CD14-positive monocyte (primary cell): ENCODE results near the gene SCFD1. TPM values are rescaled to one million over a fixed set of nuclear protein-coding genes. Genes with fewer than 3 reads are reported as not detected.
"Not testable (repeated sequence)": the region's sequence is repeated elsewhere in the genome, so short reads cannot be mapped to it uniquely, and the experiment has no call there.

ENCODE experiments used
- DNase-seq, 3 donors: peaks; one replicate each; pipeline ENCODE4 v3.0.0-alpha.2; 2011 to 2022
- H2AFZ ChIP-seq: 2 replicates; pipeline ENCODE4 v1.6.0; 2012; ENCODE audit warnings: mild to moderate bottlenecking, low read depth, low read length, inconsistent platforms; ENCODE audit not compliant: insufficient read depth, poor library complexity, severe bottlenecking
- H3K27ac ChIP-seq, 2 donors: 1 replicate in 1 of 2; 2 replicates in 1 of 2; pipeline ENCODE4 v1.5.1; 2012 to 2013; ENCODE audit warnings: low read length in 2 of 2, control low read depth in 1 of 2, inconsistent platforms in 1 of 2, low read depth in 1 of 2, mild to moderate bottlenecking in 1 of 2
- H3K27me3 ChIP-seq, 2 donors: one replicate each; pipeline versions ENCODE4 v1.6.0 to v1.6.1; 2011 to 2013; ENCODE audit warnings: low read length in 2 of 2; ENCODE audit not compliant: control insufficient read depth in 2 of 2, insufficient read depth in 2 of 2
- H3K36me3 ChIP-seq, 2 donors: replicated peaks in 1 of 2; 1 replicate in 1 of 2; 2 replicates in 1 of 2; pipeline versions ENCODE4 v1.5.1 to v1.6.1; 2012 to 2013; ENCODE audit warnings: low read length in 2 of 2, control low read depth in 1 of 2, inconsistent platforms in 1 of 2, mild to moderate bottlenecking in 1 of 2; ENCODE audit not compliant: insufficient read depth in 2 of 2, control insufficient read depth in 1 of 2
- H3K4me1 ChIP-seq, 2 donors: 1 replicate in 1 of 2; 2 replicates in 1 of 2; pipeline versions ENCODE4 v1.5.1 to v1.6.1; 2012 to 2013; ENCODE audit warnings: low read length in 2 of 2, control low read depth in 1 of 2, inconsistent platforms in 1 of 2, mild to moderate bottlenecking in 1 of 2, moderate library complexity in 1 of 2; ENCODE audit not compliant: insufficient read depth in 2 of 2, control insufficient read depth in 1 of 2
- H3K4me2 ChIP-seq: replicated peaks from 2 replicates; pipeline ENCODE3; 2012; ENCODE audit warnings: low read length, moderate library complexity, mild to moderate bottlenecking; ENCODE audit not compliant: poor library complexity, severe bottlenecking; ENCODE audit errors: extremely low read depth
- H3K4me3 ChIP-seq, 3 experiments: fragments of 200-600 bp in 1 of 3; sonication (generic) in 1 of 3; replicated peaks in 1 of 3; 1 replicate in 2 of 3; 2 replicates in 1 of 3; pipeline ENCODE4 v1.5.1; 2011 to 2013; ENCODE audit warnings: low read length in 3 of 3, mild to moderate bottlenecking in 3 of 3, control low read depth in 2 of 3, low read depth in 2 of 3, inconsistent platforms in 1 of 3, moderate library complexity in 1 of 3
- H3K79me2 ChIP-seq: 2 replicates; pipeline ENCODE4 v1.6.0; 2012; ENCODE audit warnings: mild to moderate bottlenecking, control low read depth, inconsistent platforms, low read length, moderate library complexity; ENCODE audit not compliant: insufficient read depth
- H3K9ac ChIP-seq: 2 replicates; pipeline ENCODE4 v1.6.0; 2017; ENCODE audit warnings: low read length, mild to moderate bottlenecking; ENCODE audit not compliant: insufficient read depth, poor library complexity, severe bottlenecking
- H3K9me3 ChIP-seq, 2 donors: replicated peaks in 1 of 2; 1 replicate in 1 of 2; 2 replicates in 1 of 2; pipeline versions ENCODE4 v1.5.1 to v1.6.1; 2012 to 2013; ENCODE audit warnings: low read length in 2 of 2, control low read depth in 1 of 2; ENCODE audit not compliant: control insufficient read depth in 1 of 2, insufficient read depth in 1 of 2
- H4K20me1 ChIP-seq: 2 replicates; pipeline ENCODE4 v1.6.0; 2012; ENCODE audit warnings: mild to moderate bottlenecking, low read length, control low read depth, moderate library complexity; ENCODE audit not compliant: insufficient read depth
- H3K27ac Mint-ChIP-seq, 7 donors: one replicate each; pipeline ENCODE4 v1.8.0; 2020; ENCODE audit warnings: mild to moderate bottlenecking in 7 of 7, mixed read lengths in 7 of 7, moderate library complexity in 6 of 7, inconsistent platforms in 2 of 7
- H3K27me3 Mint-ChIP-seq, 3 donors: one replicate each; pipeline ENCODE4 v1.8.0; 2021 to 2022; ENCODE audit warnings: low read depth in 3 of 3, mild to moderate bottlenecking in 3 of 3, mixed read lengths in 3 of 3, moderate library complexity in 3 of 3, inconsistent platforms in 1 of 3
- H3K36me3 Mint-ChIP-seq, 2 donors: one replicate each; pipeline ENCODE4 v1.8.0; 2020; ENCODE audit warnings: mixed read lengths in 2 of 2, inconsistent platforms in 1 of 2, mild to moderate bottlenecking in 1 of 2
- H3K4me1 Mint-ChIP-seq: one replicate; pipeline ENCODE4 v1.8.0; 2020; ENCODE audit warnings: mild to moderate bottlenecking, mixed read lengths
- H3K4me3 Mint-ChIP-seq, 2 donors: one replicate each; pipeline ENCODE4 v1.8.0; 2020; ENCODE audit warnings: mild to moderate bottlenecking in 2 of 2, mixed read lengths in 2 of 2, moderate library complexity in 1 of 2
- H3K9me3 Mint-ChIP-seq, 7 donors: one replicate each; pipeline ENCODE4 v1.8.0; 2020 to 2022; ENCODE audit warnings: mixed read lengths in 7 of 7, mild to moderate bottlenecking in 6 of 7, moderate library complexity in 6 of 7, inconsistent platforms in 2 of 7
- CTCF ChIP-seq: fragments of 200-600 bp; IDR thresholded peaks from one replicate; pipeline ENCODE4 v1.8.0; 2022; ENCODE audit warnings: antibody characterized with exemption, mild to moderate bottlenecking
- WGBS: methylation state at CpG from one replicate; pipeline ENCODE4 v1.1.5; 2013; ENCODE audit warnings: missing lambda C conversion rate; ENCODE audit not compliant: insufficient coverage; 5-methylcytosine and 5-hydroxymethylcytosine counted together
- intact Hi-C, 2 donors: fragments of 100-400 bp; cut with micrococcal nuclease; formaldehyde crosslinking; loops; one replicate each; pipeline versions ENCODE4 v1.15.0 to v1.15.1; 2023
- polyA plus RNA-seq, 3 donors: library from polyadenylated mRNA; depleted of rRNA in 1 of 3; unstranded in 2 of 3; stranded (reverse) in 1 of 3; fragments of 300-500 nt in 2 of 3; fragments of >200 nt in 1 of 3; fragmentation: Illumina TruSeq in 2 of 3; gene quantifications; 1 replicate in 2 of 3; 2 replicates in 1 of 3; pipeline ENCODE4 v1.2.3, GENCODE V29; 2012 to 2021

The SCFD1 gene
- polyA plus RNA-seq, 3 donors: 33.1 to 64.1 (median 44.9) TPM

GRCh38 chr14:30576333-30576732 is 45.8 kb upstream of the SCFD1 start:
- H3K27ac ChIP-seq, H3K4me3 Mint-ChIP-seq, H3K9me3 ChIP-seq, H3K36me3 ChIP-seq, H3K9ac ChIP-seq, H2AFZ ChIP-seq, H3K27me3 Mint-ChIP-seq, H3K27me3 ChIP-seq, H3K4me2 ChIP-seq, H3K9me3 Mint-ChIP-seq, H3K36me3 Mint-ChIP-seq, intact Hi-C loops, H3K4me1 ChIP-seq, H3K27ac Mint-ChIP-seq, DNase-seq, H3K4me3 ChIP-seq: not testable (repeated sequence)
- WGBS: no CpG with 5 or more reads among the region's 1 CpG
- peaks cover 29% of the 10 kb centered on the region for H3K4me1 Mint-ChIP-seq
- peaks cover 100% of the 10 kb centered on the region for H3K79me2 ChIP-seq
- H4K20me1 ChIP-seq: peaks cover 25% of the 10 kb centered on the region

DNA sequence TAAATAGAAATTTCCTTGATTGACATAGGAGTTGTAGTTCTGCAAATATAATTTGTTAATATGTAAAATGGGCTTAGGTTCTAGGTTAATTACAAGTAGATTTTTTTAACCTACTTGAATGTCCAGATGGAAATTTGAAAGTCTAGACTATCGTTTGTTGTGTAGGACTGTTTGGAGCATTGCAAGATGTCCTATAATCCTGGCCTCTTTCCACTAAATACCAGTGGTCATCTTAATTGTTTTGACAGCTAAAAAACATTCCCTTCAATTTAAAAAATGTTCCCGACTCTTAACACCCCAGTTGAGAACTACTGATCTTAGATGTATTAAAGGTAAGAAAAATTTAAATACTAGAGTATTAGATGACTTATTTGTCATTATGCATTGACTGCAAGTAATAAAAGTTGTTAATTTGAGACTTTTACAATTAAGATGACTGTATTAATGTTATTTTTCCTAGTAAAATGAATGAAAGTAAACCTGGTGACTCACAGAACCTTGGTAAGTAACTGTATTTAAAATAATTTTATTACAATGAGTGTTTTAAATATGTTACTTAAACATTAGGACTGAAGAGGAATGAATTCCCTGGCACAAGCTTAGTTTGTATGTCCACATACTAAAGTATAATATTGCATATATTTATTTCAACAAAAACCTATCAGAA is 41.4 kb upstream of the SCFD1 start:
- Histone ChIP-seq H3K9ac (no peak overlapping the region), H3K4me3 (no peak overlapping the region), H2AFZ (no peak overlapping the region), H3K79me2 (peaks cover 100% of the 10 kb centered on the region), H3K27me3 (no peaks in the 10 kb centered on the region), H3K9me3 (no peaks in the 10 kb centered on the region), H3K4me1 (peaks cover 6 to 7% of the 10 kb centered on the region in 2 donors), H4K20me1 (peaks cover 12% of the 10 kb centered on the region), H3K4me2 (no peak overlapping the region), H3K27ac (no peak overlapping the region), H3K36me3 (peaks cover 0 to 22% of the 10 kb centered on the region in 2 donors)
- Mint-ChIP-seq H3K4me1 (peaks cover 8% of the 10 kb centered on the region), H3K27ac (no peak overlapping the region), H3K27me3 (no peaks in the 10 kb centered on the region), H3K4me3 (no peak overlapping the region), H3K36me3 (peaks cover 23 to 39% of the 10 kb centered on the region in 2 donors), H3K9me3 (peaks cover 0 to 6% (median 2%) of the 10 kb centered on the region in 7 donors)
- no CpG with 5 or more reads among the region's 2 CpGs for WGBS
- intact Hi-C loops: no loop called here
- no peak for DNase-seq
- no peak for TF ChIP-seq CTCF
